Subcutaneous adipose tissue (tissue), 4 donors: ENCODE data around the gene LCN1. TPM values are rescaled to one million over a fixed set of nuclear protein-coding genes. Genes with fewer than 3 reads are reported as not detected.
"Not testable (repeated sequence)": the region's sequence is repeated elsewhere in the genome, so short reads cannot be mapped to it uniquely, and the experiment has no call there.

Experiments
- total RNA-seq, 4 donors: library from RNA; depleted of rRNA; stranded (reverse); fragments of >200 nt; gene quantifications; one replicate each; pipeline ENCODE4 v1.1.0, GENCODE V29; 2016
- TF ChIP-seq, protein P1 (sequence below): fragments of 450-650 bp; IDR thresholded peaks from one replicate; pipeline ENCODE4 v1.5.1; 2016; ENCODE audit warnings: low read depth, mild to moderate bottlenecking, control low read depth, antibody characterized with exemption, moderate library complexity

The LCN1 gene
- total RNA-seq, 4 donors from 2014 or later, result not detected

DNA sequence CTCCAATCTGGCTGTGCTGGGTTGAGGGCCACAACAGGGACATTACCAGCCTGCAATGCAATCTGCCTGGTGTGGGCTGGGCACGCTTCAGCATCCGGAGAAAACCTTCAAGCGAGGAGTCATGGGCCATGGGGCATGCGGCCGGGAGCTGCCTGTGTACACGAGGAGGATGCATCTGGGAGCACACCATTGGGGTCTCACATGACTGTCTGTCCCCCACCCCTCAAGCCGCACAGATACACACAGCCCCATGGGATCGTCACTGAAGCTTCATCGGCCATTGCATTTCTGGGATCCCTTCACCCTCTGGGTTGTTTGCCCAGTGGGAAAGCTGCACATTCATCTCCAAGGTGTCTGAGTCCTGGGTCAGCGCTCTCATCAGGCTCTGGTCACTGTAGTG is 9.9 kb downstream of the LCN1 start:
- TF ChIP-seq, protein P1, sequence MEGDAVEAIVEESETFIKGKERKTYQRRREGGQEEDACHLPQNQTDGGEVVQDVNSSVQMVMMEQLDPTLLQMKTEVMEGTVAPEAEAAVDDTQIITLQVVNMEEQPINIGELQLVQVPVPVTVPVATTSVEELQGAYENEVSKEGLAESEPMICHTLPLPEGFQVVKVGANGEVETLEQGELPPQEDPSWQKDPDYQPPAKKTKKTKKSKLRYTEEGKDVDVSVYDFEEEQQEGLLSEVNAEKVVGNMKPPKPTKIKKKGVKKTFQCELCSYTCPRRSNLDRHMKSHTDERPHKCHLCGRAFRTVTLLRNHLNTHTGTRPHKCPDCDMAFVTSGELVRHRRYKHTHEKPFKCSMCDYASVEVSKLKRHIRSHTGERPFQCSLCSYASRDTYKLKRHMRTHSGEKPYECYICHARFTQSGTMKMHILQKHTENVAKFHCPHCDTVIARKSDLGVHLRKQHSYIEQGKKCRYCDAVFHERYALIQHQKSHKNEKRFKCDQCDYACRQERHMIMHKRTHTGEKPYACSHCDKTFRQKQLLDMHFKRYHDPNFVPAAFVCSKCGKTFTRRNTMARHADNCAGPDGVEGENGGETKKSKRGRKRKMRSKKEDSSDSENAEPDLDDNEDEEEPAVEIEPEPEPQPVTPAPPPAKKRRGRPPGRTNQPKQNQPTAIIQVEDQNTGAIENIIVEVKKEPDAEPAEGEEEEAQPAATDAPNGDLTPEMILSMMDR, result no peak

DNA sequence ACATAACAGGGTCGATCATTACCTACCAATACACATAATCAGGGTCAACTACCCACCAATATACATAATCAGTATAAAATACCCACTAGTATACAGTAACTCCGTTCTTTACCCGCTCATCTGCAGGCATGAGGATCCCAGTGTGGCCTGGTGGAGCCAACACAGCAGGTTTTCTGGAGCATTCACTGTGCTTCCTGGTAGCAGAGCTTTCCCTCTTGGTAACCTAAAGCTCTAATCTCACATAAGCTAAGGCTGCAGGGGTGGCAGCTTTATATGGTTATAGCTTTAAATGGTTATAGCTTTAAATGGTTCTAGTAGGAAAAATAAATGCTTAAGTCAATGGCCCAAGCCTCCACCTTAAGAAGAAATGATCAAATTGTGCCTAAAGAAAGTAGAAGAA is 11.9 kb downstream of the LCN1 start:
- TF ChIP-seq, protein P1, result no peak

DNA sequence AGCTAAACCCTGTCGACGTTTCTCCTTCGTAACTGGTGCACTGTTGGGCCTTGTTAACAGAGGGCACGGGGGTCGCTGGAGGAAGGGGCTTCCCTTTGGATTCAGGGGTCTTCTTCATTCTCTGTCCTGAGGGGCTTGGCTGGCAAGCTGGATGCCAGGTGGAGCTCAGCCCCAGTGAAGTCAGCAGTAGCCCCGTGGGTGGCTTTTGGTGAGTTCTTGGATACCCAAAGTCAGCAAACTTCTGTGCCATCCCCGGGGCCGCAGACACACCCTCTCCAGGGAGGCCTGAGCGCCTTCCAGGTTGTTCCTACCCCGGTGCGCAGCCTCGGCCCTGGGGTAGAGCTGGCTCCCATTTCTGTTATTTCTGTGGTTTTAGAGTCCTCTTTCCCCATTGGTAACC is 12.4 kb downstream of the LCN1 start:
- TF ChIP-seq, protein P1, result no peak

DNA sequence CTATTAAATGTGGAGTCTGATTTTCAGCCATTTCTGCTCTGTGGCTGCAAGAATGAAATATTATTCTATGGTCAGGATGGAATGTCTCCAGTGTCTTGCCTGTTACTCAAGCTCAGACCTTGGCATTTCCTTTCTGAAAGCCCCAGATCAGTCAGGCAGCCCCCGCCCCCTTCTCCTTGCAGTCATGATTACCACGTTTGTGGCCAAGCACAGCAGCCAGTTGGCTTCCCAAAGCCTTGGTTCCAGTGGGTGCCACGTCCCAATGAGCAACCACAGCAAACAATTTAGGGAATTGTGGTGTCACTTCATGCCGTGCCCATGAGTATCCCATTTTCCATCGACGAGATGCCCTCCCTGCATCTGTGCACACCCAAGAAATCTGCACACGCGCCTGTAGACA is 15.0 kb downstream of the LCN1 start:
- TF ChIP-seq, protein P1, result no peak

DNA sequence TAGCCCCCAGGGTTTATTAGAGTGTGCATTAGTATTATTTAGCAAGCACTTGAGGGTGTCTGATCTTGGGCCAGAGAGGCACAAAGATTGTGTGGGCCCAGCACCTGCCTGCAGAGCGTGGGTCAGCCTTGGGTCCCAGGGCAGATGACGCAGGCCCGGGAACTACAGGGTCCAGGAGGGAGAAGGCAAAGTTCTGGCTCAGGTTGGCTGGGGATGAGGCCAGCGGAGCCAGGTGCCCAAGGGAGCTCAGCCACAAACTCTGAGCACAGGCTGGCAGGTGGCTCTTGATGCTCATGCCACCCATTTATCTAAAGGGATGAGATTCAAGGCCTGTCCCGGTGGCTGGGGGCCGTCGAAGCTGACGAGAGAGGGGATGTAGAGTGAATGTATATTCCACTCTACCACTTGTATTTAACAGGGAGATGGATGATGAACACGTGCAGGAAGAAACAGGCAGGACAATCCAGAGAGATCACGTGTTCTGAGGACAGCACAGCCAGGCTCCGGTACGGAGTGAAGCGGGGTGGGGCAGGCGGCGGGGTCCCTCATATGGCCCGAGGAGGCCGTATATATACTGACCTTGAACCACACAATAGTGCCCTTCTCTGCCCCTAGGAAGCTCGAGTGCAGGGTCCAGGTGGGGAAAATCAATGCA is 23.9 kb downstream of the LCN1 start:
- TF ChIP-seq, protein P1, result no peak

DNA sequence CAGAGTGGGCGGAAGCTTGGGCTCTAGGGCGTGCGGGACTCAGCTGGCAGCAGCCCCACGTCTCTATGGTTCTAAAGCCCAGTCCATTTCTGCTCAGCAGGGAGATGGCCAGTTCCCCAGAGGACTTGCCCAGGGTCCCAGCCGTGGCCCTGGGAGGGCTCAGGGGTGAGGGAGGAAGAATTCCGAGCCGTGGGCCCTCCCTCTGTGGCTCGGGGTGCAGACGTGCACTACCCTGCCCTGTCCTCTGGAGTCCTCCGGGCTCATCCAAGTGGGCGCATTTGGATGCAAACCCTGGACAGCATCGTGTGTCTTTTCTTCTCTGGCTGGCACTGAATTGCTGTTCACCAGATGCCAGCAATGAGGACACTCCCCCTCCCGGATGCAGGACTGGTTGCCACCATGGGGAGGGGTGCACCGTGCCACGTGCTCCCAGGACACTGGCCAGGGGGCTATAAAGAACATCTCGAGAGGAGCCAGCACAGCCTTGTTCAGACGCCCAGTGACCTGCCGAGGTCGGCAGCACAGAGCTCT is 24.5 kb downstream of the LCN1 start, which contains the start of gene OBP2A:
OBP2A (plus strand) TSS at position 481 of the 531 bp plus-strand sequence. CDS start 55 bp downstream, outside the sequence.
- TF ChIP-seq, protein P1, result not testable (repeated sequence)

DNA sequence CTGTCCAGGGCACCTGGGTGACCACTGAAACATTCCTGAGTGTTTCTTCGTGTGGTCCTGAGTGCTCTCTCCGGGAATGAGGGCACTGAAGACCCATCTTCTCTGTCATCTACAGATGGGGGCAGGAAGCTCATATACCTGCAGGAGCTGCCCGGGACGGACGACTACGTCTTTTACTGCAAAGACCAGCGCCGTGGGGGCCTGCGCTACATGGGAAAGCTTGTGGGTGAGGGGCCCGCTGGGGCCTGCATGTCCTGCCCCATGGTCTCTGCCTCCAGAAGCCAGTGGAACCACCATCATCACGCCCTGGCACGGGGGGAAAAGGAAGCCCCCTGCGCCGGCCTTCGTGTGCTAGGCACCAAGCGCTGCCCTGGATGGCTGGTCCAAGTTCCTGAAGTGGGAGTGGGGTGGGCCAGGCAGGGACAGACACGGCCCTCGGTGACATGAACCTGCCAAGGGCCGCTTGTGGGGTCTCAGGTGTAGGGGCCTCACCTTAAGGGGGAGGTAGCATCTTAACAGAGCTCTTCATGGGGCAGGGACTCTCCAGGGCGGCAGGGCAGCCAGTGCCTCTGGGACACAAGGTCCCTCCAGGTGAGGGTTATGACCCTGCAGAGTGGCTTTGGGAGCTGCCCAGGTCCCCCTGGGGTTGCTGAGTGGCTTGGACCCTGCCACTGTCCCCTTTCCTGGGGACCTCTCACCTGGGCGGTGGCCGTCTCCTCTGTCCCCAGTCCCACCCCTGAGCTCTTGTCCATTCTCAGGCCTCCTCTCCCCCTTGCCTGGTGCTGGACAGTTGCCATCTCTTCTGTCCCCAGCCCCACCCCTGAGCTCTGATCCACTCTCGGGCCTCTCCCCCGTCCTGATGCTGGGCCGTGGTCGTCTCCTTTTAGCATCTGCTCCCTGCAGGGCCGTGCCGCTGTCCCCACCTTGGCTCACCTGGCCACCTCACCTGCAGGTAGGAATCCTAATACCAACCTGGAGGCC is 26.8 kb downstream of the LCN1 start:
- TF ChIP-seq, protein P1, result no peak
